ENCODE measurements around the gene KBTBD7. TPM values are rescaled to one million over a fixed set of nuclear protein-coding genes. Genes with fewer than 3 reads are reported as not detected.

Gene KBTBD7
- total RNA-seq, 1 experiment from 2014 or later, result 6.2 TPM

GRCh38 chr13:41156620-41157019 lies 37.7 kb downstream of the KBTBD7 start:
- no peak for TF ChIP-seq EGR1 (IDR thresholded peaks at IDR 0.05; ENCODE audit: low read depth)
- TF ChIP-seq CTCF (IDR thresholded peaks at IDR 0.05 in 2 of 3, conservative IDR thresholded peaks at IDR 0.05 in 1 of 3; ENCODE audit: borderline replicate concordance in 1 of 3, insufficient read depth in 1 of 3, low read depth in 2 of 3, low read length in 2 of 3), result no peak
- no peak for TF ChIP-seq CEBPB (IDR thresholded peaks at IDR 0.05; ENCODE audit: low read depth)
- Histone ChIP-seq H3K9me2 (ENCODE audit: insufficient read depth) (no peaks in the 10 kb centered on the region), H3K27me3 (ENCODE audit: insufficient read depth, low read length) (no peaks in the 10 kb centered on the region), H3K4me1 (ENCODE audit: control insufficient read depth in 1 of 2, insufficient read depth in 2 of 2, low read length in 2 of 2) (no peaks in the 10 kb centered on the region), H3K4me3 (replicated peaks in 1 of 2; ENCODE audit: low read depth in 1 of 2, low read length in 2 of 2) (no peak overlapping the region), H3K4me2 (ENCODE audit: low read length) (no peak overlapping the region), H4K20me1 (ENCODE audit: insufficient read depth) (no peaks in the 10 kb centered on the region), H3K36me3 (ENCODE audit: control insufficient read depth in 1 of 2, insufficient read depth in 2 of 2, low read length in 2 of 2) (no peaks in the 10 kb centered on the region), H3K9ac (ENCODE audit: low read length) (no peak overlapping the region), H3K27ac (ENCODE audit: low read depth, low read length) (no peak overlapping the region), H2AFZ (ENCODE audit: low read depth, low read length, poor library complexity, severe bottlenecking) (no peak overlapping the region), H3K9me3 (ENCODE audit: control insufficient read depth in 1 of 2, insufficient read depth in 1 of 2, low read depth in 1 of 2, low read length in 2 of 2) (peaks cover 8 to 13% of the 10 kb centered on the region in 2 experiments; a peak in 3 of 4 replicates), H3K79me2 (ENCODE audit: insufficient read depth, low read length) (no peaks in the 10 kb centered on the region)
- DNase-seq (ENCODE audit: low read depth, low spot score), result no peak
- BruUV-seq (replicated peaks), result no TSS peak
- ChIA-PET RAD21 (ENCODE audit: low non-redundant PET in 1 of 2, low total read pairs in 2 of 2, uncharacterized antibody in 2 of 2, unreplicated experiment in 2 of 2) (no interaction called here), CTCF (no interaction called here), POLR2A (no interaction called here)
- intact Hi-C loops (cut with micrococcal nuclease), result no loop called here
- no peak for ATAC-seq

GRCh38 chr13:41154042-41154441 lies 40.3 kb downstream of the KBTBD7 start:
- DNase-seq (ENCODE audit: low read depth, low spot score) (no peak), ATAC-seq (no peak)
- BruUV-seq (replicated peaks), result no TSS peak
- H3K9ac ChIP-seq (ENCODE audit: low read length), result no peak overlapping the region
- intact Hi-C loops (cut with micrococcal nuclease), result no loop called here
- H4K20me1 ChIP-seq (ENCODE audit: insufficient read depth), result no peaks in the 10 kb centered on the region
- no peak overlapping the region for H3K27ac ChIP-seq (ENCODE audit: low read depth, low read length)
- H3K4me2 ChIP-seq (ENCODE audit: low read length), result no peak overlapping the region
- H3K27me3 ChIP-seq (ENCODE audit: insufficient read depth, low read length), result no peaks in the 10 kb centered on the region
- peaks cover 0 to 15% of the 10 kb centered on the region in 2 experiments; a peak in 1 of 4 replicates for H3K36me3 ChIP-seq (ENCODE audit: control insufficient read depth in 1 of 2, insufficient read depth in 2 of 2, low read length in 2 of 2)
- POLR2A ChIA-PET, result interaction anchor here (0.9 kb wide), 1 partner anchor 10 kb away, joined by 3 read pairs; no protein-coding TSS in a partner anchor
- TF ChIP-seq EZH2 (IDR thresholded peaks at IDR 0.05) (no peak), CBX3 (IDR thresholded peaks at IDR 0.05; ENCODE audit: low read depth) (no peak), SRF (IDR thresholded peaks at IDR 0.05; ENCODE audit: low read depth) (no peak)
- RAD21 ChIA-PET (ENCODE audit: low non-redundant PET in 1 of 2, low total read pairs in 2 of 2, uncharacterized antibody in 2 of 2, unreplicated experiment in 2 of 2), result no interaction called here
- H3K79me2 ChIP-seq (ENCODE audit: insufficient read depth, low read length), result no peaks in the 10 kb centered on the region
- no peaks in the 10 kb centered on the region for H3K9me2 ChIP-seq (ENCODE audit: insufficient read depth)
- H3K9me3 ChIP-seq (ENCODE audit: control insufficient read depth in 1 of 2, insufficient read depth in 1 of 2, low read depth in 1 of 2, low read length in 2 of 2), result peaks cover 27 to 32% of the 10 kb centered on the region in 2 experiments; a peak in 3 of 4 replicates
- H3K4me3 ChIP-seq (replicated peaks in 1 of 2; ENCODE audit: low read depth in 1 of 2, low read length in 2 of 2), result no peak overlapping the region
- no peak overlapping the region for H2AFZ ChIP-seq (ENCODE audit: low read depth, low read length, poor library complexity, severe bottlenecking)
- no peaks in the 10 kb centered on the region for H3K4me1 ChIP-seq (ENCODE audit: control insufficient read depth in 1 of 2, insufficient read depth in 2 of 2, low read length in 2 of 2)
- CTCF ChIA-PET, result no interaction called here

All from HCT116 (cell line).